H9 (cell line): ENCODE data around the gene IQGAP3. TPM values are rescaled to one million over a fixed set of nuclear protein-coding genes. Genes with fewer than 3 reads are reported as not detected.
A peak's percentile ranks its signal among the peaks of the same experiment; 100 is the strongest.

Source experiments
- DNase-seq: peaks from one replicate; pipeline ENCODE4 v3.0.0-alpha.2; 2017
- H2AFZ ChIP-seq: one replicate; pipeline ENCODE4 v1.6.1; 2013; ENCODE audit warnings: mild to moderate bottlenecking, low read length, control low read depth, moderate library complexity
- H2AK5ac ChIP-seq: 2 replicates; pipeline ENCODE4 v1.6.1; 2013; ENCODE audit warnings: low read length, control low read depth, mixed read lengths; ENCODE audit not compliant: insufficient read length
- H2BK120ac ChIP-seq: one replicate; pipeline ENCODE4 v1.6.1; 2013; ENCODE audit warnings: low read depth, mild to moderate bottlenecking, low read length, control low read depth, inconsistent platforms; ENCODE audit not compliant: poor library complexity, severe bottlenecking
- H2BK12ac ChIP-seq: 2 replicates; pipeline ENCODE4 v1.6.1; 2013; ENCODE audit warnings: low read length, control low read depth, mixed read lengths, low read depth; ENCODE audit not compliant: insufficient read length
- H2BK15ac ChIP-seq: 2 replicates; pipeline ENCODE4 v1.6.1; 2013; ENCODE audit warnings: low read depth, low read length, control low read depth
- H2BK20ac ChIP-seq: one replicate; pipeline ENCODE4 v1.6.1; 2013; ENCODE audit warnings: low read depth, mild to moderate bottlenecking, low read length, control low read depth, inconsistent platforms; ENCODE audit not compliant: poor library complexity, severe bottlenecking
- H2BK5ac ChIP-seq: 2 replicates; pipeline ENCODE4 v1.6.1; 2013; ENCODE audit warnings: low read length, control low read depth, mixed read lengths; ENCODE audit not compliant: insufficient read length
- H3K14ac ChIP-seq: 2 replicates; pipeline ENCODE4 v1.6.1; 2013; ENCODE audit warnings: low read length, control low read depth; ENCODE audit not compliant: insufficient read depth
- H3K18ac ChIP-seq: 2 replicates; pipeline ENCODE4 v1.6.1; 2013; ENCODE audit warnings: low read depth, mild to moderate bottlenecking, mixed read lengths, low read length, control low read depth; ENCODE audit not compliant: insufficient read length
- H3K23ac ChIP-seq: 2 replicates; pipeline ENCODE4 v1.6.1; 2013; ENCODE audit warnings: low read length, control low read depth, mixed read lengths, low read depth; ENCODE audit not compliant: insufficient read length
- H3K23me2 ChIP-seq: 2 replicates; pipeline ENCODE4 v1.6.1; 2013; ENCODE audit warnings: low read depth, mild to moderate bottlenecking, mixed read lengths, low read length, control low read depth; ENCODE audit not compliant: insufficient read length, poor library complexity, severe bottlenecking
- H3K27ac ChIP-seq: 2 replicates; pipeline ENCODE4 v1.5.1; 2013; ENCODE audit warnings: low read length, control low read depth, mixed read lengths, low read depth; ENCODE audit not compliant: insufficient read length
- H3K27me3 ChIP-seq: 2 replicates; pipeline ENCODE4 v1.6.1; 2013; ENCODE audit warnings: low read length, control low read depth, inconsistent platforms; ENCODE audit not compliant: insufficient read depth
- H3K4ac ChIP-seq: 2 replicates; pipeline ENCODE4 v1.6.1; 2013; ENCODE audit warnings: low read depth, mild to moderate bottlenecking, control low read depth, inconsistent platforms, low read length, moderate library complexity
- H3K4me1 ChIP-seq: 2 replicates; pipeline ENCODE4 v1.6.1; 2013; ENCODE audit warnings: low read length, control low read depth, inconsistent platforms; ENCODE audit not compliant: insufficient read depth
- H3K4me2 ChIP-seq: 2 replicates; pipeline ENCODE4 v1.6.1; 2013; ENCODE audit warnings: low read length, control low read depth, mixed read lengths; ENCODE audit not compliant: insufficient read length, insufficient read depth
- H3K56ac ChIP-seq: 2 replicates; pipeline ENCODE4 v1.6.1; 2013; ENCODE audit warnings: low read depth, mild to moderate bottlenecking, mixed read lengths, low read length, control low read depth; ENCODE audit not compliant: insufficient read length
- H3K79me1 ChIP-seq: 2 replicates; pipeline ENCODE4 v1.6.1; 2013; ENCODE audit warnings: low read depth, mild to moderate bottlenecking, moderate library complexity, low read length, control low read depth, inconsistent platforms; ENCODE audit not compliant: insufficient read depth, poor library complexity, severe bottlenecking
- H3K79me2 ChIP-seq: 2 replicates; pipeline ENCODE4 v1.6.1; 2013; ENCODE audit warnings: low read length, control low read depth, inconsistent platforms; ENCODE audit not compliant: insufficient read depth
- H3K9ac ChIP-seq: 2 replicates; pipeline ENCODE4 v1.6.1; 2013; ENCODE audit warnings: low read length, control low read depth, mixed read lengths; ENCODE audit not compliant: insufficient read length; ENCODE audit errors: extremely low read depth
- H3K9me3 ChIP-seq: one replicate; pipeline ENCODE4 v1.6.1; 2013; ENCODE audit warnings: low read depth, low read length, inconsistent platforms; ENCODE audit not compliant: control insufficient read depth
- H3T11ph ChIP-seq: one replicate; pipeline ENCODE4 v1.6.1; 2013; ENCODE audit warnings: mild to moderate bottlenecking, low read length, control low read depth, inconsistent platforms
- H4K20me1 ChIP-seq: one replicate; pipeline ENCODE4 v1.6.1; 2013; ENCODE audit not compliant: control insufficient read depth, insufficient read length, insufficient read depth
- H4K5ac ChIP-seq: 2 replicates; pipeline ENCODE4 v1.6.1; 2013; ENCODE audit warnings: low read depth, mild to moderate bottlenecking, mixed read lengths, low read length, control low read depth; ENCODE audit not compliant: insufficient read length
- H4K8ac ChIP-seq: replicated peaks from 2 replicates; pipeline ENCODE4 v1.6.1; 2013; ENCODE audit warnings: low read length, control low read depth, mixed read lengths, low read depth; ENCODE audit not compliant: insufficient read length
- H4K91ac ChIP-seq: 2 replicates; pipeline ENCODE4 v1.6.1; 2013; ENCODE audit warnings: low read depth, mild to moderate bottlenecking, moderate library complexity, mixed read lengths, low read length, control low read depth; ENCODE audit not compliant: insufficient read length
- H3K27ac Mint-ChIP-seq, 3 experiments: 2 replicates in 2 of 3; 3 replicates in 1 of 3; pipeline ENCODE4 v1.8.0; 2020 to 2021; ENCODE audit warnings: mixed read lengths in 3 of 3, mild to moderate bottlenecking in 1 of 3, moderate library complexity in 1 of 3
- H3K27me3 Mint-ChIP-seq: 2 replicates; pipeline ENCODE4 v1.8.0; 2021; ENCODE audit warnings: low read depth, mild to moderate bottlenecking, moderate library complexity, mixed read lengths
- H3K36me3 Mint-ChIP-seq, 3 experiments: 2 replicates in 2 of 3; 3 replicates in 1 of 3; pipeline ENCODE4 v1.8.0; 2020 to 2021; ENCODE audit warnings: low read depth in 3 of 3, mixed read lengths in 3 of 3; ENCODE audit not compliant: insufficient read depth in 1 of 3
- H3K4me1 Mint-ChIP-seq, 2 experiments: 2 replicates each; pipeline ENCODE4 v1.8.0; 2020; ENCODE audit warnings: mixed read lengths in 2 of 2
- H3K4me3 Mint-ChIP-seq, 2 experiments: 2 replicates in 1 of 2; 3 replicates in 1 of 2; pipeline ENCODE4 v1.8.0; 2020 to 2021; ENCODE audit warnings: mild to moderate bottlenecking in 2 of 2, mixed read lengths in 2 of 2, moderate library complexity in 1 of 2
- H3K9me3 Mint-ChIP-seq, 2 experiments: 2 replicates in 1 of 2; 3 replicates in 1 of 2; pipeline ENCODE4 v1.8.0; 2020; ENCODE audit warnings: mild to moderate bottlenecking in 2 of 2, mixed read lengths in 2 of 2, moderate library complexity in 1 of 2
- WGBS: extraction: QIAGEN DNeasy Blood & Tissue Kit; methylation state at CpG from one replicate; pipeline ENCODE4 v1.1.7; 2013; ENCODE audit warnings: missing lambda C conversion rate, low lambda C conversion rate, mixed read lengths; ENCODE audit not compliant: insufficient read length; ENCODE audit errors: extremely low coverage; 5-methylcytosine and 5-hydroxymethylcytosine counted together
- total RNA-seq: library from RNA; stranded (reverse); gene quantifications from 2 replicates; pipeline ENCODE4 v1.2.1, GENCODE V29; 2021
- TF ChIP-seq, protein P1 (sequence below): fragments of 200-600 bp; sonication (generic); conservative IDR thresholded peaks from 3 replicates; pipeline ENCODE4 v1.8.0; 2021; ENCODE audit warnings: antibody characterized with exemption, mild to moderate bottlenecking

The IQGAP3 gene
- total RNA-seq, 1 experiment from 2014 or later = 24.5 TPM

DNA sequence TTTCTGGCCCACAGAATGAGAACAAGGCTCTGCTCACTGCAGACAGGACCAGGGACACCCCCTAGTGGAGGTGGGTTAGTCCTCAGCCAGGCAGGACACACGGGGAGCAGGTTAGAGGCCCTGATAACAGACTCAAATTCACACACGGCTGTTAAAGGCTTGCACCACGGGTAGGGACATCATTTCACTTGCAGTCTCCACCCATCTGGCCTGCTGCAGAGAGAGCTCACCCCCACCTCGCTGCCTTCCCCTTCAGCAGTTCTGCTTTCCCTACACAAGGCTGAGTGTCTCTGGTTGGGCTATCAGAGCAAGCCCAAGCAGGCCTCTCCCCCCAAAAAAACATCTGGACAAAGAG is 92.4 kb downstream of the IQGAP3 start:
- H2BK12ac ChIP-seq = no peak overlapping the region
- no peaks in the 10 kb centered on the region for H4K20me1 ChIP-seq
- no peaks in the 10 kb centered on the region for H3K27me3 ChIP-seq
- no peaks in the 10 kb centered on the region for H3K79me1 ChIP-seq
- H2BK20ac ChIP-seq = no peak overlapping the region
- no peaks in the 10 kb centered on the region for H3K79me2 ChIP-seq
- no peak overlapping the region for H3K18ac ChIP-seq
- H3K4me3 Mint-ChIP-seq = no peak overlapping the region; a peak in 1 of 5 replicates
- no peak overlapping the region for H4K91ac ChIP-seq
- no peaks in the 10 kb centered on the region for H3K23me2 ChIP-seq
- no peak overlapping the region for H3K9ac ChIP-seq
- H3K9me3 ChIP-seq = no peaks in the 10 kb centered on the region
- H3K14ac ChIP-seq = no peak overlapping the region
- no peak for DNase-seq
- H3K4me1 ChIP-seq = peaks cover 4% of the 10 kb centered on the region; the same call in 1 of the 2 replicates
- H3K4ac ChIP-seq = no peak overlapping the region
- no peak overlapping the region for H2BK5ac ChIP-seq
- peak overlapping the region in 1 of 3 experiments; percentile 29; a peak in 1 of 7 replicates for H3K27ac Mint-ChIP-seq
- H2BK15ac ChIP-seq = no peak overlapping the region
- H3T11ph ChIP-seq = no peak overlapping the region
- no peak overlapping the region for H4K8ac ChIP-seq
- no peak overlapping the region for H2BK120ac ChIP-seq
- H3K23ac ChIP-seq = no peak overlapping the region
- H3K36me3 Mint-ChIP-seq = peaks cover 15 to 64% (median 59%) of the 10 kb centered on the region in 3 experiments; a peak in 6 of 7 replicates
- H3K27ac ChIP-seq = no peak overlapping the region
- H3K56ac ChIP-seq = no peak overlapping the region
- no CpG with 5 or more reads among the region's 4 CpGs for WGBS
- H2AK5ac ChIP-seq = no peak overlapping the region
- no peak overlapping the region for H2AFZ ChIP-seq
- H3K4me1 Mint-ChIP-seq = peaks cover 36% of the 10 kb centered on the region in 2 experiments
- H3K9me3 Mint-ChIP-seq = no peaks in the 10 kb centered on the region; a peak in 1 of 5 replicates
- no peak overlapping the region for H3K4me2 ChIP-seq
- TF ChIP-seq, protein P1, sequence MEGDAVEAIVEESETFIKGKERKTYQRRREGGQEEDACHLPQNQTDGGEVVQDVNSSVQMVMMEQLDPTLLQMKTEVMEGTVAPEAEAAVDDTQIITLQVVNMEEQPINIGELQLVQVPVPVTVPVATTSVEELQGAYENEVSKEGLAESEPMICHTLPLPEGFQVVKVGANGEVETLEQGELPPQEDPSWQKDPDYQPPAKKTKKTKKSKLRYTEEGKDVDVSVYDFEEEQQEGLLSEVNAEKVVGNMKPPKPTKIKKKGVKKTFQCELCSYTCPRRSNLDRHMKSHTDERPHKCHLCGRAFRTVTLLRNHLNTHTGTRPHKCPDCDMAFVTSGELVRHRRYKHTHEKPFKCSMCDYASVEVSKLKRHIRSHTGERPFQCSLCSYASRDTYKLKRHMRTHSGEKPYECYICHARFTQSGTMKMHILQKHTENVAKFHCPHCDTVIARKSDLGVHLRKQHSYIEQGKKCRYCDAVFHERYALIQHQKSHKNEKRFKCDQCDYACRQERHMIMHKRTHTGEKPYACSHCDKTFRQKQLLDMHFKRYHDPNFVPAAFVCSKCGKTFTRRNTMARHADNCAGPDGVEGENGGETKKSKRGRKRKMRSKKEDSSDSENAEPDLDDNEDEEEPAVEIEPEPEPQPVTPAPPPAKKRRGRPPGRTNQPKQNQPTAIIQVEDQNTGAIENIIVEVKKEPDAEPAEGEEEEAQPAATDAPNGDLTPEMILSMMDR = peak; percentile 40; the same call in 2 of the 3 replicates
- H4K5ac ChIP-seq = no peak overlapping the region
- H3K27me3 Mint-ChIP-seq = no peaks in the 10 kb centered on the region
